Measurements from ENCODE around the gene TMEM169.

GRCh38 chr2:216119146-216119545 is 37.4 kb downstream of the TMEM169 start:
- TF ChIP-seq MXI1 (IDR thresholded peaks at IDR 0.05; ENCODE audit: low read depth, low read length) (no peak), SRF (IDR thresholded peaks at IDR 0.05; ENCODE audit: low read depth in 2 of 2, low read length in 2 of 2) (no peak), REST (IDR thresholded peaks at IDR 0.05; ENCODE audit: low read depth, low read length) (no peak), BCL3 (IDR thresholded peaks at IDR 0.05; ENCODE audit: borderline replicate concordance, insufficient read depth, low read depth, low read length, poor library complexity, severe bottlenecking) (no peak), JUND (IDR thresholded peaks at IDR 0.05; ENCODE audit: low read depth, low read length) (no peak), FOS (IDR thresholded peaks at IDR 0.05; ENCODE audit: borderline replicate concordance, extremely low read depth, insufficient read length) (no peak), CHD2 (IDR thresholded peaks at IDR 0.05; ENCODE audit: borderline replicate concordance, low read depth, low read length) (no peak), CTCF (IDR thresholded peaks at IDR 0.05 in 2 of 3, conservative IDR thresholded peaks at IDR 0.05 in 1 of 3; ENCODE audit: control insufficient read depth in 2 of 3, extremely low read depth in 1 of 3, insufficient read depth in 1 of 3, low read depth in 3 of 3, low read length in 3 of 3) (no peak), SKIL (IDR thresholded peaks at IDR 0.05; ENCODE audit: low read depth, poor library complexity, severe bottlenecking) (no peak), POLR2A (IDR thresholded peaks at IDR 0.05; ENCODE audit: low read depth, low read length) (no peak)
